Right ventricle myocardium superior (tissue), 1 donor: ENCODE measurements around the gene MKLN1. TPM values are rescaled to one million over a fixed set of nuclear protein-coding genes. Genes with fewer than 3 reads are reported as not detected.
A peak's percentile ranks its signal among the peaks of the same experiment; 100 is the strongest.
"Not testable (repeated sequence)": the region's sequence is repeated elsewhere in the genome, so short reads cannot be mapped to it uniquely, and the experiment has no call there.

Source experiments
- ATAC-seq: fragments of 200-7000 bp; cut with Tn5 transposase; one replicate; pipeline ENCODE4 v1.9.1; 2020; ENCODE audit warnings: mild to moderate bottlenecking; ENCODE audit not compliant: poor library complexity
- DNase-seq: peaks from one replicate; pipeline ENCODE4 v3.0.0-alpha.2; 2020
- intact Hi-C: fragments of 100-400 bp; cut with DNase I; formaldehyde crosslinking; loops from one replicate; pipeline ENCODE4 v1.11.2; 2022
- total RNA-seq: library from RNA; stranded (reverse); fragmentation: NEBNext Ultra II Directional; extraction: Animal tissue kit (Norgen Biotek cat#: 25700); gene quantifications from one replicate; pipeline ENCODE4 v1.2.1, GENCODE V29; 2021
- donor health status: DM: no; HTN: yes; CAD: no; lungs with severe emphysema.

The MKLN1 gene
- total RNA-seq, 1 donor from 2014 or later = 37.5 TPM

DNA sequence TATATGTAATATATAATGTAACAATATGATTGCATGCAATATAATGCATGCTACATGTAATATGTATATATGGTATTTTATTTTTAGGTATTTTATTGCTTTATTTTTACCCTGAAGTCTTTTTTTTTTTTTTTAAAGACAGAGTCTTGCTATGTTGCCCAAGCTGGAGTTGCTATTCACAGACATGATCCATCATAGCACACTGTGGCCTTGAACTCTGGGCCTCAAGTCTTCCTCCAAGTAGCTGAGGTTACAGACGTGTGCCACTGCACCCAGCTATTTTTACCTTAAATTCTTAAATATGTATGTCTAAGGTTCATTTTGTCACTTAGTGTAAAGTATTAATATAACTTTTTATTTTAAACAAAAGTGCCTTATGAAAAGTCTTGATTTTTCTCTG, 47.1 kb downstream of the MKLN1 start:
- no peak for ATAC-seq
- DNase-seq = no peak
- intact Hi-C loops = no loop called here

DNA sequence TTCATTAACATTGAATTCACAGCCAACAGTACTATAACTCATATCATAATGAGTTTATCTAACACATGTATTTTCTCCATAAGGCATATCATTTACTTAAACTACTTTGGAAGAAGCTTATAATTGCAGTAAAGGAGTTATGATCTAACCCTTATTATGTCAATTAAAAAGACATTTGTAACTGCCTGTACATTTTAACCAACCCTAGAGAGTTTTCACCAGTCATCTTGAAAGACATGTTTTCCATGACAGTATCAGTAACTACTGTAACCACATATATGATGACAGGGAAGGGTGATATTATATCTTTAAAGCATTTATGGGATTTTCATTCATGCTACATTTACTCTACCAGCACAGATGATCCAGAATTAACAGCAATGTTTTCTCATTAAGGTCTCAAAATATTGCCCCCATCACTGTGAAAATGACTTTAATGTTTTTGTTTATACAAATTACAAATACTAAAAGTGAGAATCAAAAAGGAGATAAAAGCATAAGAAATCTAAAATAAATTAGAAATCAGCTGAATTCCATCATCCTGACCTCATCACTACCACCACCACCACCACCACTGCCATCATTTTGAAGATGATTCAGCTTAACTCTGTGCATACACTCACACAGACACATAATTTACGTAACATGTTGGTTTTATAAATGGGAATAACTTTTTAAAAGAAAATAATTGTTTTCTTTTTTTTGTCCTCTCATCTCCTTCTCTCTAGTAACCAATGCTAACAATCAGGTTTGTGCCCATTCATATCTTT, 53.6 kb downstream of the MKLN1 start:
- intact Hi-C loops = no loop called here
- ATAC-seq (no peak), DNase-seq (no peak)

DNA sequence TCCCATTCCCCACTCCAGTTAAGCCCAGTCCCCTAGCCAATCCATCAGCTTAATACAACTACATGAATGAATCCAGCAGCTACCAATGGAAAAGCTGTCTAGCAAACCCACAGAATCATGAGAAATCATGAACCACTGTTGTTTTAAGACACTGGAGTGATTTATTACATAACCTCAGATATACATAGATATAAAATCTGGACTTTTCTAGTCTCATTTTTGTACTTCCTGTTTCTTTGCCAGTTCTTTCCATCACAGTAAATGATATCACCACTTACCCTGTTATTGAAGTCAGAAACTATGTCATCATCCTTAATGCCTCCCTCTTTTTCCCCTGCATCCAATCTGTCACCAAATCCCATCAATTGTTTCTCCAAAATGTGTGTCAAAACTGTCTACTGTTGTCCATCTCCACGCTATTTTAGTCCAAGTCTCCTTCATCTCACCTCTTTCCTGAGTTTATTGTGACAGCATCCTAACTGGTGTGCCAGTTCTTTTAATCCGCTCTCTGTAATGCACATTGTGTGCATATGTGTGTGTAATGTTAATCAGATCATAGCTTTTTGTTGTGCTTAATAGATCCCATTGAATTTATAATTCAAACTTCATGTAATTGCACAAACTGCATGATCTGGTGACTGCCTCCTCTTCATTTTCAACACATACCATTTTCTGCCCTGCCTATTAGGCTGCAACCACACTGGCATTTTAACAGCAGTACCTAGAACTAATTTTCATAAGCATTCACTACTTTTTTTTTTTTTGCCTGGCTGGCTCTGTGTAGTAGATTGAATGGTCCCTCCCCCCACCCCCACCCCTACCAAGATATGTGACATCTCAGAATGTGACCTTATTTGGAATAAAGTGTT, 56.0 kb downstream of the MKLN1 start:
- intact Hi-C loops = no loop called here
- ATAC-seq (no peak), DNase-seq (no peak)

DNA sequence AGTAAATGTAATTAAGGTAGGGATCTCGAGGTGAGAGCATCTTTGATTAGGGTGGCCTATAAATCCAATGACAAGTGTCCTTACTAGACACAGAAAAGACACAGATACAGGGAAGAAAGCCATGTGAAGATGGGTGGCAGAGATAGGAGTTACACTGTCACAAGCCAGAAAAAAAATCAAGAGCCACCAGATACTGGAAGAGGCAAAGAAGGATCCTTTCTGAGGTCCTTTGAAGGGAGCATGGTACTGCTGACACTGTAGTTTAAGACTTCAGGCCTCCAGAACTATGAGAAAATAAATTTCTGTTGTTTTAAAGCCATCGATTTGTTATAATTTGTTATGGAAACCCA, 56.6 kb downstream of the MKLN1 start:
- ATAC-seq (no peak), DNase-seq (no peak)
- intact Hi-C loops = no loop called here

DNA sequence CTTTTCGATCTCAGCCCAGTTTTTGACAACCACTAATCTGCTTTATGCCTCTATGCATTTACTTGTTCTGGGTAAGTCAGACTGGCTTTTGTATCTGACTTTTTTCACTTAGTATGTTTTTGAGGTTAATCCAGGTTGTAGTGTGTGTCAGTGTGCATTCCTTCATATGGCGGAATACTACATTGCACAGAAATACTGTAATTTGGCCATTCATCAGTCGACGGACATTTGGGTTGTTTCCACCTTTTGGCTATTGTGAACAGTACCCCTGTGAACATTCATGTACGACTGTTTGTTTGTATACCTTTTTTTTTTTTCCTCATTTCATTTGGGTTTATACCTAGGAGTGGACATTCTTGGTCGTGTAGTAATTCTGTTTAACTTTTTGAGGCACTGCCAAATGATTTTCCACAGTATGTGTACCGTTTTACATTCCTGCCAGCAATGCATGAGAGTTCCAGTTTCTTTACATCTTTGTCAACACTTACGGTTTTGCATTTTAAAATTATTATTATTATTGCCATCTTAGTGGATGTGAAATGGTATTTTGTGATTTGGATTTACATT, 57.4 kb downstream of the MKLN1 start:
- intact Hi-C loops = no loop called here
- ATAC-seq = no peak

DNA sequence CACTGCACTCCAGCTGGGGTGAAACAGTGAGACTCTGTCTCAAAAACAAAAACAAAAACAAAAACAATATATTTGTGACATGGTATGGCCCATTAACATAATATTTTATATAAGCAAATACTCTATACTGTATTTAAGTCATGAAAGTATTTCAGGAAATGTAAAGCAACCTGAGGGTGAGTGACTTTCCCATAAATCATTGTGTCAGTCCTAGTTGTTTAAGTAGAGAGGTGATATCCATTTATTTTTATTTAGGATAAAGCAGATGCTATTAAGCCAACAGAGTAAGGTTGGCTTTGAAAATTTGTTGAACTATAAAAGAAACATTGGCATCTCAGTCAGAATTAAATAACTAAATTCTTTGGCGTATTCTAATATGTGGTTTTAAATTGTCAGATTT, 60.5 kb downstream of the MKLN1 start:
- ATAC-seq (no peak), DNase-seq (no peak)
- intact Hi-C loops = no loop called here

More for the DNA sequence above, 57.4 kb downstream of the MKLN1 start:
- DNase-seq = no peak

DNA sequence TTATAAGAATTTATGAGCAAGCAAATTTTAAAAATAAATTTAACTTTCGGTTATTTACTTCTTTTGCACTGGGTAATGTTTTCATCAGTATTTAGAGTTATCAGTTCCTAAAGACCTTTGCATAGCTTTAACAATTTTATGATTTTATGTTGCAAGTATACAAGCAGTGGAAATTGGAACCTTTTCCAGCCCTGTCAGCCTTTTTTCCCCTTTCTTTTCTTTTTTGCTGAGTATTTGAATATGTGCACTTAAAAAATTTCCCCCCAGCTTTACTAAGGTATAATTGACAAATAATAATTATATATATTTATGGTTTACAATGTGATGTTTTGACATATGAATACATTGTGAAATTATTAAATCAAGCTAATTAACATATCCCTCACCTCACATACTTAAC, 62.6 kb downstream of the MKLN1 start:
- intact Hi-C loops = no loop called here
- no peak for ATAC-seq
- DNase-seq = no peak

DNA sequence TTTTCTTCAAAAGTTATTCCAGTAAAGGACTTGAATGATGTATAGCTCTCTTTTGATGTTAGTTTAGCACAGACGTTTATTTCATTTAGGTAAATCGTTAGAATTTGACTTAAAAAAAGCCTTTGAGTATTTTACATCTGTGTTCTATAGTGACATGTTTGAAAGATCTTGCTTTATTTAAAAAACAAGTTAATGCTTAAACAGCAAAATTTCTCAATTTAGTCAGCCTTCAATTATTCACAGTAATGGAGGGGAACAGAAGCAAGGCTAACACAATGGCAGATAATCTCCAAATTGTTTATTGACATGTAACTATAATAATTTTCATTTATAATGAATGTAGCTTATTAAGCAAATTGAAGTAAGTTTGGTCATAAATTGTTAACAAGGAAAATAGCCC, 63.5 kb downstream of the MKLN1 start:
- intact Hi-C loops = no loop called here
- no peak for ATAC-seq

DNA sequence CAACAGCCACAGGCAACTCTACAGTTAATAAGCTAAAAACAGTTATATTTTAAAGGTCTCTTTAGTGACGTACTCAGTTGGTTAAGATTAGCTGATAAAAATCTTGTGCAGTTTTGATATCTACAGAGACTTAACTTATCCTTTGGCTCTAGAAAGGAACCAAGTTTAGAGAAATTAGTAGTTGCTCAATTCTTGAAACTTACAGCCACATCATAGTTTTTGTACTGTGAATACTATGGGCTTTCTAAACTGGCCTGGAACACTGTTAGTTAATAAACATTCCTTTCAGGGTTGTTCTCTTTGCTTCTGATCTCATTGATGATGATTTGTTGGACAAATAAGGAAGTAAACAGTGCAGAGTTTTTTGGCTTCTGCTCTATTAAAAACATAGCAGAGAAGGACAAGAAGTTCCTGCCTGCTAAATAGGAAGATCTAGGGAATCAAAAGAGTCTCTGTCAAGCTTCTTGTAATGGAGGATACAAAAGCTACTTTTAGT, 73.1 kb downstream of the MKLN1 start:
- no peak for DNase-seq
- ATAC-seq = peak; percentile 74
- intact Hi-C loops = no loop called here

More for the DNA sequence above, 63.5 kb downstream of the MKLN1 start:
- no peak for DNase-seq

DNA sequence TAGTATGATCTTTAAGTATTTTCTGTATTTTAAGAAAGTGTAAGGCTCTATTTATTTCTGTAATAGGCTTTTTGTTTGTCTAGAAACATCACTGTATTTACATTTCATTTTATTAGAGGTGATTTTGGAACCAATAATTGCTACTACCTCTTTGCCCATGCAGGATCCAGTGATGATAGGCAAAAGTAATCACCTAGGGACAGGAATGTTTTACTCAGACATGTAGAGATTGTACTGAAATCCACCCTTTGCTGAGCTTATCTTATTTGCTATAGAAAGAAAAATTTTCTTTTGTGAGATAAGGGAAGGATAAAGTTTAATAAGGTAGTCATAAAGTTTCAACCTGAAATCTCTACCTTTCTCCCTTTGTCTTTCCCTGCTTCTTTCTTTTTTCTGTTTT, 73.5 kb downstream of the MKLN1 start:
- no peak for DNase-seq
- no peak for ATAC-seq
- intact Hi-C loops = no loop called here

DNA sequence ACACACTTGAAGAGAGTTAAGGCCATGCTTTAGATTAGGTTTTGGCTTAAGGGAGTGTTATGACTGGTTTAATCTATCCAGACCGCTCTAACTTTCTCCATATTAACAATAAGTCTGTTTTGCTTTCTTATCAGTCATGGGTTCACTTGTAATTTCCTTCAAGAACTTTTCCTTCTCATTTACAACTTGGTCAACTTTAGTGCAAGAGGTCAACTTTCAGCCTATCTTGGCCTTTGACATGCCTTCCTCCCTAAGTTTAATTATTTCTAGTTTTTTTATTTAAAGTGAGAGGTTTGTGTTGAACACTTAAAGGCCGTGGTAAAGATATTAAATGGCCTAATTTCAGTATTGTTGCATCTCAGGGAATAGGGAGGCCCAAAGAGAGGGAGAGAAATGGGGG, 75.6 kb downstream of the MKLN1 start:
- intact Hi-C loops = no loop called here
- ATAC-seq = no peak
- DNase-seq = no peak

DNA sequence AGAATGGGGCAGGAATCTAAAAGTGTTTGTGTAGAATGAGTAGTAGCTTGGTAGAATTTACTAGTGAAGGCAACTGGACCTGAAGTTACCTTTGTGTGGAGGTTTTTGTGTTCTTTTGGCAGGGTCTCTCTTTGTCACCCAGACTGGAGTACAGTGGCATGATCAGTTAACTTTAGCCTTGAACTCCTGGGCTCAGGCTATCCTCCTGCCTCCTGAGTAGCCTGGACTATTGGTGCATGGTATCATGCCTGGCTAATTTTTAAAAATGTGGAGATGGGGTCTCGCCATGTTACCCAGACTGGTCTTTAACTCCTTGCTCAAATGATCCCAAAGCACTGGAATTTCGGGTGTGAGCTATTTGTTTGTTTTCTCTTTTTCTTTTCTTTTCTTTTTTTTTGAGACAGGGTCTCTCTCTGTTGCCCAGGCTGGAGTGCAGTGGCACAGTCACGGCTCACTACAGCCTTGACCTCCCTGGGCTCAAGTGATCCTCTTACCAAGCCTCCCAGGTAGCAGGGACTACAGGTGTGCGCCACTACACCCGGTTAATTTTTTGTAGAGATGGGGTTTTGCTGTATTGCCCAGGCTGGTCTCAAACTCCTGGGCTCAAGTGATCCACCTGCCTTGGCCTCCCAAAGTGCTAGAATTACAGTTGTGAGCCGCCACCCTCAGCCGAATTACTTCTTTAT, 76.7 kb downstream of the MKLN1 start:
- DNase-seq (no peak), ATAC-seq (no peak)
- intact Hi-C loops = no loop called here

DNA sequence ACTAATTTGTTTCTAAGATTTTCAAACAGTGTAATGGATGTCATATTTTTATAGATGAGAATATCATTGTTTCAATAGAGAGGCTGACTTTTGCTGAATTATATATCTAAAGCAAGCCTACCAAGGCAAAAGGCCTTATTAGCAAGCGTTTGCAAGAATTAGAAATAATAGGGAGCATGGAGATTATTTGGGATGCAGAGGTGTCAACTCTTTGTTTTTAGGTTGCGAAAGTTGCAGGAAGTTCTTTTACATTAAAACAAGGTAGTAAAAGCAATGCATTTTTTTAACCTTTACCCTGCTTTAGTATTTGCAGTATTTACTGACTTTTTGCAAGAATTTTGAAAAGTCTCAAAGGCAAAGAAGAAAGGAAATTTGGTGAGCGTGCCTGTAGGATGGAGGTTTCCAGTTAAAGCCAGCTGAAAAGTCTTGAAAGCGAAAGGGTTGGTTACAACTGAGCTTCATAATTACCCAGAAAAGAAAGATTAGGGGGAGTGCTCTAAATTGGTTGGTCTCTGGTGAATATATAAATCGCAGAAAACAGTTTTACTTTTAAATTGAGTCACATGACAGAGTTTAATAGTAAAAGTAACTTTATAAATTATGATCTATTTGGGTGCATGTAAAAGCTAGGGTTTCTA, 81.6 kb downstream of the MKLN1 start:
- ATAC-seq (no peak), DNase-seq (no peak)
- intact Hi-C loops = no loop called here

DNA sequence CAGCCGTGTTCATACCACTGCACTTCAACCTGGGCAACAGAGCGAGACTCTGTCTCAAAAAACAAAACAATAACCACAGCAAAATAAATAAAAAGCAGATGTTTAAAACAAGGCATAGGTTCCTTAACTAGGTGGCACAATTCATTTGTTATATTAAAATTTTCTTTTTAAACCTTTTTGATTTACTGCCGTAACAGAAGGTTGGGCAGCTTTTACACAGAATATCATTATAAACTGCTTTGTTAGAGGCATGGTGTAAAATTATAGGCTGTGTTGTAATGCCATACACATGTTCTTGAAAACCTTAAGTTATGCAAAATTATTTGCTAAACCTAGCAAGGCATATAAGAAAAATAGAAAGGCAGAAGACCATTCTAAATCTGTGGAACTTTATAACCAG, 84.4 kb downstream of the MKLN1 start:
- no peak for DNase-seq
- no peak for ATAC-seq
- intact Hi-C loops = no loop called here

DNA sequence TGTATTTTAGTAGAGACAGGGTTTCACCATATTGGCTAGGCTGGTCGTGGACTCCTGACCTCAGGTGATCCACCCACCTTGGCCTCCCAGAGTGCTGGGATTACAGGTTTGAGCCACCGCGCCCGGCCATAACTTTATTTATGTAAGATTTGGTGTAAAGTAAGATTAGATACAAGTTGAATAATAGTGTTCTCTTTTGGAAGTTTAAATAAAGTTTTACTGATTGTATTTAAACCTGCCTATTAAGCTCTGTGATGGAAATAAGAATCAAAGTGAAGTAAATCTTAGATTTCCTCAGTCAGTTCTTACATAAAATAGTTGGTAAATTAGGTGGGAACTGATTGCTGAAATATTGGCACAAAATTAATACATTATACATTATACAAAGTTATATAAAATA, 86.0 kb downstream of the MKLN1 start:
- intact Hi-C loops = no loop called here
- ATAC-seq (no peak), DNase-seq (no peak)

DNA sequence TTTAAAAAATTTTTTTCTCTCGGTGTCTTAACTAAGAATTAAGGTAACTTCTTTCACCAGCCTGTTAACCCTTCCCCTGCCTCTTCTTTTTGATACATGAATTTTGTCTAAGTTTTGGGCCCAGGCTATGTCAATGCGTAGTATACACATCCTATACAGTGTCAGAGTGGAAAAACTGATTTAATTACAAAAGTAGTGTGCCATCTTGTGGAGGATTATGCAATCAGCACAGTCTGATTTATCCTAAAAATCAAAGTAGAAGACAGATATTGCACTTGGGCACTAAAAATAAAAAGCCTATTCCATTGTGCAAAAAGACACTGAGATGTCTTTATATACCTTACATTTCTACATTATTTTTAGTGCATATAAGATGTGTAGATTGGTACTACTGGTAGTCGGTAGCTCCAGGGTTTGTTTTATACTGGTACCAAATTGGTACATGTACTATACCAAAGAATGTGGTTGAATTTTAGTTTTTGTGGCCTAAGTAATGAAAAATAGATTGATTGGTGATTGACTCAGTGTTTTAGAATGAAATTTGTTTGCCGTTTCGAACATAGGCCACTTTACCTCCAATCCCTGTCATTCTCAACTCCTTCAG, 96.6 kb downstream of the MKLN1 start:
- intact Hi-C loops = loop anchor here (10.0 kb wide), 2 partner anchors 90 to 350 kb away; no protein-coding TSS in a partner anchor
- ATAC-seq (peak; percentile 64), DNase-seq (no peak)

DNA sequence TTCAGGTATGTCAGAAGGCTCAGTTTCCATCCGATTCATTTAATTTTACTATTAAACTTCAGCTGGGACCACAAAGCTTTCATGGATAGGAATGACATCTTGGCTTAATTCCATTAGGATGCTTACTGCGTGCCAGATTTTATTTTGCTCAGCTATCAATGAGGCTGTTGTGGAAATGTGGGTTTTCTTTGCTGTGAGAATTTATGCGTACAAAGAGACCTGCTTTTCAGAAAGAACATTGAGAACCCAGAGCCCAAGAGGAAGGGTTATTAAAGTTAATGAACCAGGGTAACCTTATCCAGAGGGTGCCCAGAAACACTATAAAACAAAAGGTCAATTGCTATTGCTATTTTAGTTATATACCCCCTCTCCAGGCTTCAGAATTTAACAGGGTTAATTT, 98.3 kb downstream of the MKLN1 start:
- intact Hi-C loops = loop anchor here (10.0 kb wide), 2 partner anchors 91 to 351 kb away; no protein-coding TSS in a partner anchor
- DNase-seq (no peak), ATAC-seq (peak; percentile 55)

DNA sequence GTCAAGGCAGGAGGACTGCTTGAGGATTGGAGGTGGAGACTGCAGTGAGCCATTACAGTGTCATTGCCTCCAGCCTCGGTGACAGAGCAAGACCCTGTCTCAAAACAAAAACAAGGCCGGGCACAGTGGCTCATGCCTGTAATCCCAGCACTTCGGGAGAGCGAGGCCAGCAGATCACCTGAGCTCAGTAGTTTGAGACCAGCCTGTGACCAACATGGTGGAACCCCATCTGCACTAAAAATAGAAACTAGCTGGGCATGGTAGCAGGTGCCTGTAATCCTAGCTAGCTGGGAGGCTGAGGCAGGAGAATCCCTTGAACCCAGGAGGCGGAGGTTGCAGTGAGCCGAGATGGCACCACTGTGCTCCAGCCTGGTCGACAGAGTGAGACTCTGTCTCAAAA, 103.2 kb downstream of the MKLN1 start:
- ATAC-seq, intact Hi-C loops, DNase-seq: not testable (repeated sequence)
